OCI-LY3 (cell line): ENCODE data around the gene EVPL.

Experiments used
- H2AFZ ChIP-seq: fragments of 200-600, 300-600 bp; shearing (Covaris generic); 2 replicates; pipeline ENCODE4 v1.6.0; 2014; ENCODE audit warnings: antibody characterized with exemption, low read depth, low read length
- H3K27ac ChIP-seq: fragments of 200-600, 300-600 bp; sonication (generic); 2 replicates; pipeline ENCODE4 v1.5.1; 2014; ENCODE audit warnings: mild to moderate bottlenecking, low read length, moderate library complexity, mixed read lengths
- H3K27me3 ChIP-seq: fragments of 200-600, 300-600 bp; sonication (generic); 2 replicates; pipeline ENCODE4 v1.6.1; 2014; ENCODE audit warnings: low read depth, low read length, mixed read lengths
- H3K36me3 ChIP-seq: fragments of 200-600, 300-600 bp; sonication (generic); replicated peaks from 2 replicates; pipeline ENCODE3; 2014; ENCODE audit warnings: low read depth, low read length, mixed read lengths
- H3K4me1 ChIP-seq: fragments of 300-600, 200-600 bp; sonication (generic); 2 replicates; pipeline ENCODE4 v1.6.1; 2014; ENCODE audit warnings: low read length, mixed read lengths
- H3K4me2 ChIP-seq: fragments of 200-600, 300-600 bp; sonication (generic); 2 replicates; pipeline ENCODE4 v1.6.1; 2014; ENCODE audit warnings: low read length, mixed read lengths
- H3K4me3 ChIP-seq: fragments of 300-600, 200-600 bp; sonication (generic); 2 replicates; pipeline ENCODE4 v1.5.1; 2014; ENCODE audit warnings: antibody characterized with exemption, mild to moderate bottlenecking, low read length, moderate library complexity
- H3K79me2 ChIP-seq: fragments of 300-600, 200-600 bp; shearing (Covaris generic); 2 replicates; pipeline ENCODE4 v1.6.1; 2014; ENCODE audit warnings: mild to moderate bottlenecking, low read length, mixed read lengths
- H3K9ac ChIP-seq: fragments of 300-600, 200-600 bp; shearing (Covaris generic); 2 replicates; pipeline ENCODE4 v1.6.0; 2014; ENCODE audit warnings: mild to moderate bottlenecking, low read length, moderate library complexity
- H3K9me3 ChIP-seq: fragments of 200-600, 300-600 bp; shearing (Covaris generic); 2 replicates; pipeline ENCODE4 v1.6.1; 2014; ENCODE audit warnings: low read length, mixed read lengths; ENCODE audit not compliant: insufficient read depth
- H4K20me1 ChIP-seq: fragments of 200-600, 300-600 bp; sonication (generic); 2 replicates; pipeline ENCODE4 v1.6.1; 2016; ENCODE audit warnings: low read length, mixed read lengths; ENCODE audit not compliant: insufficient read depth
- EZH2phosphoT487 ChIP-seq: fragments of 200-600 bp; shearing (Covaris generic); IDR thresholded peaks from 2 replicates; pipeline ENCODE4 v1.6.1; 2018; ENCODE audit warnings: antibody characterized with exemption, mixed run types, low read depth
- TF ChIP-seq, protein P1 (sequence below): fragments of 200-600, 300-600 bp; sonication (generic); IDR thresholded peaks from 2 replicates; pipeline ENCODE4 v1.5.1; 2014; ENCODE audit warnings: antibody characterized with exemption, low read length, low read depth

Gene EVPL

DNA sequence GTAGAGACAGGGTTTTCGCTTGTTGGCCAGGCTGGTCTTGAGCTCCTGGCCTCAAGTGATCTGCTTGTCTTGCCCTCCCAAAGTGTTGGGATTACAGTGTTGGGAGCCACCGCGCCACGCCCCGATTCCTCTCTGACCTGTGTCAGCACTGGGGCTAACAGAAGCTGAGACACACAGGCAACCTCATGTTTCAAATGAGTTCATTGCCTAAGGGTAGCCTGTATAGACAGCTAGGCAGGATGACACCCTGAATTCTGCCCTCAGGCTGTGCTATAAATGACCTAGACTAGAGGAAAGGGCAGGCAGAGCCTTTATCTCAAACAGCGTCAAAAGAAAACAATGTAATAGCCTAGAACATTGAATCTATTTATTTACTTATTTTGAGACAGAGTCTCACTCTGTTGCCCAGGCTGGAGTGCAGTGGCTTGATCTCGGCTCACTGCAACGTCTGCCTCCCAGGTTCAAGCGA, 28.7 kb downstream of the EVPL start:
- Histone ChIP-seq H3K4me1 (peaks cover 9% of the 10 kb centered on the region), H3K9me3 (no peaks in the 10 kb centered on the region), H3K4me3 (no peak overlapping the region), H4K20me1 (no peaks in the 10 kb centered on the region), H3K27ac (no peak overlapping the region), H3K79me2 (no peaks in the 10 kb centered on the region), H3K4me2 (no peak overlapping the region), H3K9ac (no peak overlapping the region), H2AFZ (no peak overlapping the region), H3K27me3 (no peaks in the 10 kb centered on the region), H3K36me3 (peaks cover 4% of the 10 kb centered on the region)
- TF ChIP-seq, protein P1, sequence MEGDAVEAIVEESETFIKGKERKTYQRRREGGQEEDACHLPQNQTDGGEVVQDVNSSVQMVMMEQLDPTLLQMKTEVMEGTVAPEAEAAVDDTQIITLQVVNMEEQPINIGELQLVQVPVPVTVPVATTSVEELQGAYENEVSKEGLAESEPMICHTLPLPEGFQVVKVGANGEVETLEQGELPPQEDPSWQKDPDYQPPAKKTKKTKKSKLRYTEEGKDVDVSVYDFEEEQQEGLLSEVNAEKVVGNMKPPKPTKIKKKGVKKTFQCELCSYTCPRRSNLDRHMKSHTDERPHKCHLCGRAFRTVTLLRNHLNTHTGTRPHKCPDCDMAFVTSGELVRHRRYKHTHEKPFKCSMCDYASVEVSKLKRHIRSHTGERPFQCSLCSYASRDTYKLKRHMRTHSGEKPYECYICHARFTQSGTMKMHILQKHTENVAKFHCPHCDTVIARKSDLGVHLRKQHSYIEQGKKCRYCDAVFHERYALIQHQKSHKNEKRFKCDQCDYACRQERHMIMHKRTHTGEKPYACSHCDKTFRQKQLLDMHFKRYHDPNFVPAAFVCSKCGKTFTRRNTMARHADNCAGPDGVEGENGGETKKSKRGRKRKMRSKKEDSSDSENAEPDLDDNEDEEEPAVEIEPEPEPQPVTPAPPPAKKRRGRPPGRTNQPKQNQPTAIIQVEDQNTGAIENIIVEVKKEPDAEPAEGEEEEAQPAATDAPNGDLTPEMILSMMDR: no peak
- no peak for TF ChIP-seq EZH2phosphoT487

DNA sequence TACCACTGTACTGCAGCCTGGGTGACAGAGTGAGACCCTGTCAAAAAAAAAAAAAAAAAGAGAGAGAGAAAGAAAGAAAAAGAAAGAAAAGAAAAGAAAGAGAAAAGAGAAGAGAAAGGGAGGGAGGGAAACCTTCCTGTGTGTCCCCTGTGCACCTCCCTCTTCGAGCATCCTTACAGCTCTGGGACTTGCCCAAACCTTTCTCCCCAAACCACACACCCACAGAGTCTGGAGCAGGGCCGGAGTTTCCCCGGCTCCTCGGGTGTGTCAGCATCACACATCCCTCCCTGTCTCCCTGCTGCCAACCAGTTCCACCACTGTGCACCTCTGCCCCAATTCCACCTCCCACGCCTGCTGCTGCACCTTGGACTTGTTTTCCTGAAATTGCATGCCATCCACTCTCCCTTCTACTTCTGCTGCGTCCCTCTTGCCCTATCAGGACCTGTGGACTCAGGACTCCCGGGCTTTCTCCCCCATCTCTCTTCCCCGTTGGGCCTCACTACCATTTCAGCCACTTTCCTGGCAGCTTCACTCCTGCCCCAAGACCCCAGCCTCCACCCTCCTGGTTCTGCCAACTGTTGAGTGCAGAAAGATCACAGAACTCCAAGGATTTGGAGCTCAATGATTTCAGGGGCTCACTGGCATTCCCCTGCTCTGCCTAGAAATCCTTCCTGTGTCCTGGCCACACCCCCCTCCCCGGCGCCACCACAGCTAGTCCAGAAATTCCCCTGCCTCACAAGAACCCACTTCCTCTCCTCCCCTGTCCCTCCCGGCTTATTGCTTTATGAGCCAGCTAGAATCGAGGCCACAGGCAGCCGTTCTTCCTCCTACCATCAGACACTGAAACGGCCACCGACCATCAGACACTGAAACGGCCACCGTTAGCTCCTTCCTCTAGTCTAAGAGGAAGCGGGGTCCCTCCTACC, 30.2 kb downstream of the EVPL start:
- Histone ChIP-seq H3K27ac (no peak overlapping the region), H3K9ac (no peak overlapping the region), H3K79me2 (no peaks in the 10 kb centered on the region), H3K9me3 (no peaks in the 10 kb centered on the region), H3K4me3 (no peak overlapping the region), H3K4me1 (peaks cover 14% of the 10 kb centered on the region), H3K36me3 (peaks cover 6% of the 10 kb centered on the region), H2AFZ (peak overlapping the region; percentile 52; the same call in 1 of the 2 replicates), H4K20me1 (no peaks in the 10 kb centered on the region), H3K27me3 (no peaks in the 10 kb centered on the region), H3K4me2 (peak overlapping the region; percentile 49)
- TF ChIP-seq, protein P1: no peak
- no peak for TF ChIP-seq EZH2phosphoT487

DNA sequence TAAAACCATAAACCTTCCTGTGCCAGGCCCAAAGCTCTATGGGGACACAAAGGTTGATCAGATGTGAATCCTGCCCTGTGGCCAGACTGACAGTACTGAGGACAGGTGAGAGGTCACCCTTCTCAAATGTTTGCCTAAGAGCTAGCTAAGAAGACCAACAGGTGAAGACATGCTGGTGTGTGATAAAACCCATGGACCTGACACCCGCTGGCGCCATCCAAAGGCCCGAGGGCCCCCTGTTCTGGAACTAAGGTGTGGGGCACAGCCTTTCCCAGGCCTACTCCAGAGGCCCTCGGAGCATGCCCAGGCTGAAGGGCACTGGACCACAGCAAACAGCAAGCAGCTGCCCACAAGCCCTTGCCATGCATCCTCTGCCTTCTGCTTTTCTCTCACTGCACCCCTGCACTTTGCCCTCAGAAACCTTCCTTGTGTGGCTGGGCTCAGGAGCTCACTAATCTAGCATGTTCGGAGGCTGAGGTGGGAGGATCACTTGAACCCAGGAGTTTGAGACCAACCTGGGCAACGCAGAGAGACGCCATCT, 31.7 kb downstream of the EVPL start:
- Histone ChIP-seq H3K79me2 (no peaks in the 10 kb centered on the region), H3K9ac (no peak overlapping the region), H4K20me1 (no peaks in the 10 kb centered on the region), H3K36me3 (peaks cover 6% of the 10 kb centered on the region), H3K4me3 (no peak overlapping the region), H3K4me1 (peaks cover 22% of the 10 kb centered on the region), H3K27ac (no peak overlapping the region), H3K27me3 (no peaks in the 10 kb centered on the region), H3K4me2 (no peak overlapping the region), H3K9me3 (no peaks in the 10 kb centered on the region), H2AFZ (no peak overlapping the region)
- TF ChIP-seq EZH2phosphoT487: no peak
- TF ChIP-seq, protein P1: no peak

GRCh38 chr17:75994802-75995370, 32.2 kb downstream of the EVPL start:
- no peak overlapping the region for H3K4me3 ChIP-seq
- peaks cover 6% of the 10 kb centered on the region for H3K36me3 ChIP-seq
- H3K4me2 ChIP-seq: no peak overlapping the region
- H4K20me1 ChIP-seq: no peaks in the 10 kb centered on the region
- no peak for TF ChIP-seq EZH2phosphoT487
- TF ChIP-seq, protein P1: no peak
- no peaks in the 10 kb centered on the region for H3K27me3 ChIP-seq
- no peak overlapping the region for H3K9ac ChIP-seq
- no peak overlapping the region for H3K27ac ChIP-seq
- no peaks in the 10 kb centered on the region for H3K9me3 ChIP-seq
- H3K4me1 ChIP-seq: peaks cover 22% of the 10 kb centered on the region
- no peaks in the 10 kb centered on the region for H3K79me2 ChIP-seq
- no peak overlapping the region for H2AFZ ChIP-seq
